ENCODE data around the gene KLHL34.

Gene KLHL34

DNA sequence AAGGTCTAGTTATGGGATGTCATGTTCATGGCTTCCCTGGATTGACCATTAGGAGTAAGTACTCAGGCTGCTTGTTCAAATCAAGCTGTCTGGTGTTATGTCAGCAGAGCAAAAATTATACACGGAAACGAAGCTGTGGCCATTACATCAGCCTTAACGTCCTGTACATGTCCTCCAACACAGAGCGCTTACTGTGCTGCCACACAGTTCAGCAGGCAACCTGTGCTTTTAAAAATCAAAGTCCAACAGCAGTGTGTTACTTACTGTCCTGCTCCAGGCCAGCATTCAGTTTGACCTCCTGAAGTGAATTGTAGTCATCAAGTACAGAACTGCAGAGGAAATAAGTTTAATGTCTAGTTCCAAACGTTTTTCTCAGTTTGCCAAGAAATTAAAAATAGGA lies 46.0 kb downstream of the KLHL34 start:
- no peaks in the 10 kb centered on the region for H3K27me3 ChIP-seq (ENCODE audit: insufficient read depth, low read length, poor library complexity)
- H3K4me1 ChIP-seq (ENCODE audit: insufficient read depth, low read length): no peaks in the 10 kb centered on the region
- no peak for TF ChIP-seq CTCF (IDR thresholded peaks at IDR 0.05; ENCODE audit: borderline replicate concordance, extremely low read depth, low read length, poor library complexity, severe bottlenecking)
- TF ChIP-seq EZH2 (IDR thresholded peaks at IDR 0.05; ENCODE audit: borderline replicate concordance, low read depth, low read length, severe bottlenecking): no peak
- no peaks in the 10 kb centered on the region for H3K36me3 ChIP-seq (ENCODE audit: insufficient read depth, low read length)
- H3K4me3 ChIP-seq (ENCODE audit: low read depth in 1 of 2, low read length in 2 of 2): no peak overlapping the region
- no peak overlapping the region for H3K27ac ChIP-seq (ENCODE audit: low read length)
- H3K9me3 ChIP-seq (ENCODE audit: insufficient read depth, low read length, severe bottlenecking): no peaks in the 10 kb centered on the region
- no peak for DNase-seq
- no peak overlapping the region for H3K9ac ChIP-seq (ENCODE audit: low read depth, low read length)
- no peak overlapping the region for H3K4me2 ChIP-seq (ENCODE audit: insufficient read depth, low read length)
- ATAC-seq (ENCODE audit: insufficient read depth, low read depth): no peak
- no peak overlapping the region for H2AFZ ChIP-seq (ENCODE audit: low read depth, low read length)
- H4K20me1 ChIP-seq (ENCODE audit: insufficient read depth, low read length): no peaks in the 10 kb centered on the region
- H3K79me2 ChIP-seq (ENCODE audit: insufficient read depth, low read length): no peaks in the 10 kb centered on the region

DNA sequence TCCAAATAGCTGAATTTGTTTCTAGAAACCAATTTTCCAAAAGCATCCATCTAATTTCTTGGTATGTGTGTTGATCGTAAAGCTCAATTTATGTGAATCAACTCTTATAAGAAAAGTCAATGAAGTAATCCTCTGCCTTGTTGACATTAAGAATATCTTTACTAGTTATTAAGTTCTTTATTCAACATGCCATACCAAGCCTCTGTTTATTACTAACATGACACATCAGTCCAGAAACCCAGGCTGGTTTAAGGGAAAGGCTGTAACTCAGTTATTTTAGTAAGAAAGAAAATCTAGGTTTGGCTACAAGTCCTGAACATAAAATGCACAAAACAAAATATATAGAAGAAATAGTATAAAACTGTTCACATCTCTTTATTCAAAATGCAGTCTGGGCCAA lies 48.0 kb downstream of the KLHL34 start:
- no peaks in the 10 kb centered on the region for H3K9me3 ChIP-seq (ENCODE audit: insufficient read depth, low read length, severe bottlenecking)
- no peaks in the 10 kb centered on the region for H3K27me3 ChIP-seq (ENCODE audit: insufficient read depth, low read length, poor library complexity)
- DNase-seq: no peak
- no peak overlapping the region for H3K4me3 ChIP-seq (ENCODE audit: low read depth in 1 of 2, low read length in 2 of 2)
- H2AFZ ChIP-seq (ENCODE audit: low read depth, low read length): no peak overlapping the region
- no peaks in the 10 kb centered on the region for H3K36me3 ChIP-seq (ENCODE audit: insufficient read depth, low read length)
- no peaks in the 10 kb centered on the region for H3K79me2 ChIP-seq (ENCODE audit: insufficient read depth, low read length)
- ATAC-seq (ENCODE audit: insufficient read depth, low read depth): no peak
- H3K27ac ChIP-seq (ENCODE audit: low read length): no peak overlapping the region
- no peak overlapping the region for H3K4me2 ChIP-seq (ENCODE audit: insufficient read depth, low read length)
- TF ChIP-seq CTCF (IDR thresholded peaks at IDR 0.05; ENCODE audit: borderline replicate concordance, extremely low read depth, low read length, poor library complexity, severe bottlenecking) (no peak), EZH2 (IDR thresholded peaks at IDR 0.05; ENCODE audit: borderline replicate concordance, low read depth, low read length, severe bottlenecking) (no peak)
- H4K20me1 ChIP-seq (ENCODE audit: insufficient read depth, low read length): no peaks in the 10 kb centered on the region
- H3K4me1 ChIP-seq (ENCODE audit: insufficient read depth, low read length): no peaks in the 10 kb centered on the region
- no peak overlapping the region for H3K9ac ChIP-seq (ENCODE audit: low read depth, low read length)

- Histone ChIP-seq H2AFZ (ENCODE audit: low read depth, low read length) (no peak overlapping the region), H3K4me2 (ENCODE audit: insufficient read depth, low read length) (no peak overlapping the region), H3K27me3 (ENCODE audit: insufficient read depth, low read length, poor library complexity) (no peaks in the 10 kb centered on the region), H3K4me1 (ENCODE audit: insufficient read depth, low read length) (no peaks in the 10 kb centered on the region), H3K79me2 (ENCODE audit: insufficient read depth, low read length) (no peaks in the 10 kb centered on the region), H3K9ac (ENCODE audit: low read depth, low read length) (no peak overlapping the region), H3K9me3 (ENCODE audit: insufficient read depth, low read length, severe bottlenecking) (no peaks in the 10 kb centered on the region), H4K20me1 (ENCODE audit: insufficient read depth, low read length) (no peaks in the 10 kb centered on the region), H3K4me3 (ENCODE audit: low read depth in 1 of 2, low read length in 2 of 2) (no peak overlapping the region), H3K36me3 (ENCODE audit: insufficient read depth, low read length) (no peaks in the 10 kb centered on the region), H3K27ac (ENCODE audit: low read length) (no peak overlapping the region)
- no peak for DNase-seq
- TF ChIP-seq CTCF (IDR thresholded peaks at IDR 0.05; ENCODE audit: borderline replicate concordance, extremely low read depth, low read length, poor library complexity, severe bottlenecking): no peak
- no peak for TF ChIP-seq EZH2 (IDR thresholded peaks at IDR 0.05; ENCODE audit: borderline replicate concordance, low read depth, low read length, severe bottlenecking)
- no peak for ATAC-seq (ENCODE audit: insufficient read depth, low read depth)
Observed at GRCh38 chrX:21606002-21606401, 52.1 kb downstream of the KLHL34 start.

All from DND-41 (cell line).